ENCODE results near the gene SRBD1.

Gene SRBD1

DNA sequence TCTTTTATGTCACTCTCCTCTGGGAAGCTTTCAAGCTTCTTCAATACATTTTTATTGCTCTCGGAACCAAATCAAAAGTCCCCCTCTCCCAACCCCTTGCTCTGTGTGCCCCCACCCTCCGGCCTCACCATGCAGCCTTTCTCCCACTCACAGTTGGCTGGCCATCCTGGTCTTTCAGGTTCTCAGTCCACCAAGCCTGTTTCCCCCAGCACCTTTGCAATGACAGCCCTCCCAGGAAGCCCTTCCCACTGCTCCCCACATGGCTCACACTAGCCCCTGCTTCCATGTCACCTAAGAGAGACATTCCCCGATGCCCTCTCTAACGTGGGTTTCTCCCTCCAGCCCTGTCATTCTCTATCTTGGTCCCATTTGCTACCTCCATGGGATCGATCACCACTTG, 266.6 kb downstream of the SRBD1 start:
- no peak overlapping the region for H3K4me3 ChIP-seq (replicated peaks in 1 of 2; ENCODE audit: low read depth in 2 of 2, low read length in 2 of 2)
- TF ChIP-seq, protein P1, sequence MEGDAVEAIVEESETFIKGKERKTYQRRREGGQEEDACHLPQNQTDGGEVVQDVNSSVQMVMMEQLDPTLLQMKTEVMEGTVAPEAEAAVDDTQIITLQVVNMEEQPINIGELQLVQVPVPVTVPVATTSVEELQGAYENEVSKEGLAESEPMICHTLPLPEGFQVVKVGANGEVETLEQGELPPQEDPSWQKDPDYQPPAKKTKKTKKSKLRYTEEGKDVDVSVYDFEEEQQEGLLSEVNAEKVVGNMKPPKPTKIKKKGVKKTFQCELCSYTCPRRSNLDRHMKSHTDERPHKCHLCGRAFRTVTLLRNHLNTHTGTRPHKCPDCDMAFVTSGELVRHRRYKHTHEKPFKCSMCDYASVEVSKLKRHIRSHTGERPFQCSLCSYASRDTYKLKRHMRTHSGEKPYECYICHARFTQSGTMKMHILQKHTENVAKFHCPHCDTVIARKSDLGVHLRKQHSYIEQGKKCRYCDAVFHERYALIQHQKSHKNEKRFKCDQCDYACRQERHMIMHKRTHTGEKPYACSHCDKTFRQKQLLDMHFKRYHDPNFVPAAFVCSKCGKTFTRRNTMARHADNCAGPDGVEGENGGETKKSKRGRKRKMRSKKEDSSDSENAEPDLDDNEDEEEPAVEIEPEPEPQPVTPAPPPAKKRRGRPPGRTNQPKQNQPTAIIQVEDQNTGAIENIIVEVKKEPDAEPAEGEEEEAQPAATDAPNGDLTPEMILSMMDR (IDR thresholded peaks at IDR 0.05; ENCODE audit: low read depth, low read length), result no peak

DNA sequence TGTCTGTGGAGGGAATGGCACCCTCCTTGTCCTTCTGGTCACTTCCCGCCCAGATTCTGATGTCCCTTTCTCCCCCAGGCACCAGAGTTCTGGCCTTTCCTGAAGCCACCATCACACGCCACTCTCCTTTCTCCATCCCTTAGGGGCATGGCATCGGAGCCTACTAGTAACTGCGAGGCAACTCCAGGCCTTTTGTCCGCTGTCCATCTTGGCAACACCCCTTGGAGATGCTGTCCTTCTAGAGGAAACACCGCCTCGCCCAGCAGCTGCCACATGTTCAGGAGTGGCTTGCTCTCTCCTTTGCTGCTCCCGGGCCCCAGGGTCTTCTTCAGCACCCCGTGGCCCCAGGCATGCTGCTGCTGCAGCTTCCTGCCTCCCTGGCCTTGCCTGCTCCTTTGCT, 267.0 kb downstream of the SRBD1 start:
- no peak overlapping the region for H3K4me3 ChIP-seq (replicated peaks in 1 of 2; ENCODE audit: low read depth in 2 of 2, low read length in 2 of 2)
- TF ChIP-seq, protein P1 (IDR thresholded peaks at IDR 0.05; ENCODE audit: low read depth, low read length), result no peak
- DNase-seq (ENCODE audit: low read depth in 2 of 2), result no peak

More for the DNA sequence above, 266.6 kb downstream of the SRBD1 start:
- no peak for DNase-seq (ENCODE audit: low read depth in 2 of 2)

DNA sequence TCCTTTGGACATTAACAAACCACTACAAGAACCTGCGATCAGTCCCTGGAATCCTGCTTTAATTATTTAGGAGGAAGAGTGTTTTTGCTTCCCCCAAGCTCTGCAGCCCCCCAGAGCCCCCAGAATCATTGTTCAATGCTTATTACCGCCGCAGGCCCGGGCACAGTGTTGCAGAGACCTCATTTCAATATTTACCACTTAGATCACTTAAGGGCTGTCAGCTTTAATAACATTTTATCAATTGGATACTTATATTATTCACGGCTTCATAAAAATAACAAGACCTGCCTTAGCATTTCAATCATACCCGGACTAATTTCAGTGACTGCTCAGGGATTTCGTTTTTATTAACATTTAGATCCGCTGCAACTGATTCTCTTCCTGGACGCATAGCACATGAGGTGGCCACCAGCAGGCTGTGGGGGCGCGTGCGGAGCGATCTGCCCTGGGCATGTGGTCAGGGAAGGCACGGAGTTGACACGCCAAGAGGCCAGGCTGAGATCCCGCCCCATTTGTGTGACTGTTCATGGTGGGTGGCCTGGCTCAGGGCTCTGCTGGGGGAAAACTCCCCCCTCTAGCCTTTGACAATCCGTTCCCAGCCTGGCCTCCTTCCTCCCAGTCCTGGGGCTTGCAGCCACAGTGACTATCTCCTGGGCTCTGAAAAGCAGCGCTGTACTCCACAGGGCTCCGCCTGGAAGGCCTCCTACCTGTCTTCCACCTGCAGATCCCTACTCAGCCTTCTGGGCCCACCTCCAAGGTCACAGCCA, 267.6 kb downstream of the SRBD1 start:
- TF ChIP-seq, protein P1 (IDR thresholded peaks at IDR 0.05; ENCODE audit: low read depth, low read length), result no peak
- no peak overlapping the region for H3K4me3 ChIP-seq (replicated peaks in 1 of 2; ENCODE audit: low read depth in 2 of 2, low read length in 2 of 2)
- no peak for DNase-seq (ENCODE audit: low read depth in 2 of 2)

DNA sequence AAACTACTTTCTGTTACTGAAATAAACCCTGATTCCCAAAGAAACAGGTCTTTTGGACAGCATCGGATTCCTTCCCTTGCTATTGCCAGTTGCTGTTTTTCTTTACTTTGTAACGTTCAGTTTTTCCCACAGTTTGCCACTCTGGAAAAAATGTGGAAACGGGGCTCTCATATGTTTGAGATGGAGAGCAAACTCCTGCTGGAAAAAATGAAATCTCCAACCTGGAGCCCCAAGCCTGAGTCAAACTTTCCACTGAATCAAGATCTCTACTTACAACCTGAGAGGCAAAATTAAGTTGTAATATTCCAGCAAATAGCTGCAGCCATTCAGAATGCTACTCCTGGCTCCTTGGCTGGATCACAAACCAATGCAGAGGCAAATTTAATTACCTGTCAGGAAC, 270.7 kb downstream of the SRBD1 start:
- TF ChIP-seq, protein P1 (IDR thresholded peaks at IDR 0.05; ENCODE audit: low read depth, low read length), result no peak
- no peak overlapping the region for H3K4me3 ChIP-seq (replicated peaks in 1 of 2; ENCODE audit: low read depth in 2 of 2, low read length in 2 of 2)
- no peak for DNase-seq (ENCODE audit: low read depth in 2 of 2)

DNA sequence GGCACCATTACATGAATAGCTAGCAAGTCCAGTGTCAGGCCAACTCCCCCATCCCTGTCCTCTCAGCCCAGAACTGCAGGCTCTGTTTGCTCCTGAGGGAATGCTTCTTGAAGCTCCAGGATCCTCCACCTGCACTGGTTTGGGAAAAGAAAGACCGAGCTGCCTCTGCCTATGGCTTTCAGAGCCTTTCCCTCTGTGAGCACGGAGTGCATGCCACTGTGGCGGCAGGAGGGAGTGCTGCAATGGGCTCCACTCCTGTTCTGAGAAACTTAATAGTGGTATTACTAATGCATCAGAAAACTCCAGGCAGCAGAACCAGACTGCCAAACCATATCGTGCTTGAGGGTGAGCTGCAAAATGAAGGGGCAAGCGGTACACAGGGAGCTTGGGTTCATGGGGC, 271.8 kb downstream of the SRBD1 start:
- TF ChIP-seq, protein P1 (IDR thresholded peaks at IDR 0.05; ENCODE audit: low read depth, low read length), result no peak
- no peak overlapping the region for H3K4me3 ChIP-seq (replicated peaks in 1 of 2; ENCODE audit: low read depth in 2 of 2, low read length in 2 of 2)
- no peak for DNase-seq (ENCODE audit: low read depth in 2 of 2)
